HG03558 (cell line): ENCODE results near the gene MBNL2.
A peak's percentile ranks its signal among the peaks of the same experiment; 100 is the strongest.

Source experiments
- ATAC-seq: cut with Tn5 transposase; IDR thresholded peaks from one replicate; pipeline ENCODE4 v1.9.1; 2021; ENCODE audit warnings: moderate number of reproducible peaks; ENCODE audit not compliant: unreplicated experiment; ENCODE audit errors: extremely low read depth

The MBNL2 gene

DNA sequence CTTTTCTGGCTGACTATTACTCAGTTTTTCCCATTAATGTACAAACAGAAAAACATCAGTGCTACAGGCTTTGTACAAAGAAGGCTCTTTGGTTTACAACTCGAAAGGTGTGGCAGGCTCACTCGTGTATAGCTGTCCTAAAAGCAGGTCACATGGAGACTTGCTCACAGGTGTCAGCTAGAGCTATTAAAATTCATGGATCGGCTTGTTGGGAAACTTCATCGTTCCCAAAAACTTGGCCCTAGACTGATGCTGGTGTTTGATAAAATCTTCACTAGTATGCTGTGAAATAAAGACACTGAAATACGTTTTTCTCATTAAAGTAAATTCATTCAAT, 64.9 kb downstream of the MBNL2 start:
- ATAC-seq = no peak

GRCh38 chr13:97288486-97288900, 66.4 kb downstream of the MBNL2 start:
- no peak for ATAC-seq

GRCh38 chr13:97289514-97290298, 67.6 kb downstream of the MBNL2 start:
- no peak for ATAC-seq

DNA sequence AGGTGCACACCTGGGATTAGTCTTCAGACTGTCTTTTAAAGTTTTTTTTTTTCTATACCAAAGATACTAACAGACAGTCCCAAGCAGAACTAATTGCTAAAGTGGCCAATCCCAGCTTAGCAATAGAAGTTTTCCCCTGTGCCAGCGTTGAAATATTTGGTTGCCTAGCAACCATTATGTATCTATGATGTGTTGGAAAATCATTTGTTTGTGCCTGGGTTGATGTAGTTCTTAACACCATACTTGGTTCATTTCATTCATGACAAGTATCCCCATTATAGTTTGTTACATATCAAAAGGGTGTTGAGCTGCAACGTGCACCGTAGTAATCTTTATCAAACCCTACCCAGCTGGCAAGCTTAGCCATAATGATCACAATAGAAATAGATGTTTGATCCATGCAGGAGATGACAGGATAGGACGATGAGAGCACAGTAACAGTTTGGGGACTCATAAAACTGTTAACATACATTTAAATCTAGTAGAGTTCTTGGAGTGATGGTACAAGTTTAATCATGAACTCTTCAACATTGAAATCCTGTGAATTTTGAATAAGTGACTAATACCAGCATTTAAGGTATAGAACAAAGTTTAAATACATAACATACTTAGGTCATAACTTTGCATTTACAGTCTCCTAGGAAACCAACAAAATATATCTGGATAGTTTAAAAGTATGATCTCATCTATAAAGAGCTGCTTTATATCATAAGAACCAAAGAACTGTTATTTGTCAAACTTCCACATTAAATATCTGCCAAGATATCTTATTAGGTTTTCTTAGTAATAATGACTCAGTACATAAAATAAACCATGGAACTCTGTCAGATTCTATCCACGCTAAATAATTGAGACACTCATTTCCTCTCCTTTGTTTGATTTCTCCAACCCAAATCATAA, 73.4 kb downstream of the MBNL2 start:
- ATAC-seq = no peak

DNA sequence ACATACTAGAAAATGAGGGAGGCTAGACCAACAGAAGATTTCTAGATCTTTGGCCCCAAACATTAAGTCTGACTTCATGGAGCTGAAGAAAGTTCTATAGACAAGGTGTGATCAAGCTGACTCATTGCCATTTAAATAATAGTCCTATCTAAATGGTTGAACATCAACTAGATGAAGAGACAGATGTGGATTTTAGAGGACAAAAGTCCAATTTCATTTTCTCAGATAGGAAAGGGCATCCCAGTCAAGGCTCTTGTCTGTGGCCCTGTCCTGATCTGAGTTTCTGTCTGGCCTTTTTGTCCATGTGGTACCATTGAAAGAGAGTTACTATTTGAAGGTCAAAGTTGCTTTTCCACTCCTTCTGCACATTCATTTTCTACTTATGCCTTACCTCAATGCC, 74.6 kb downstream of the MBNL2 start:
- no peak for ATAC-seq

- peak; percentile 48 for ATAC-seq
Measured at GRCh38 chr13:97298816-97299215, 76.7 kb downstream of the MBNL2 start.

DNA sequence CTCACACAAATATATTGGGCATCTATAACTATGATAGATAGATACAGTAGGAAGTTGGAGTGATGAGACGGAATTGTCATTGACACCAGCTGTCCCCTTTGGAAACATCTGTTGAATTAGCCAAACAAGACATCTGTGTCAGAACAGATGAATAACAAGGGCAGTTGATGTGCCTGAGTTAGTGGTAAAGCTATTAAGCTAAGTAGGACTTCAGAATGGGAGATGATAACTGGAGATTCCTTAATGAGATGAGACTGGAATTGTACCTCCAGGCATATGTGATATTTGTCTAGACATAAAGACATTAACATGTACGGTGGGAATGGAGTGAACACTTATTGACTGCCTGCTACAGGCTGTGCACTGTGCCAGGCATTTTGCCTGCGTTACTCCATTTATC, 78.7 kb downstream of the MBNL2 start:
- no peak for ATAC-seq

GRCh38 chr13:97301382-97302095, 79.4 kb downstream of the MBNL2 start:
- ATAC-seq = no peak

DNA sequence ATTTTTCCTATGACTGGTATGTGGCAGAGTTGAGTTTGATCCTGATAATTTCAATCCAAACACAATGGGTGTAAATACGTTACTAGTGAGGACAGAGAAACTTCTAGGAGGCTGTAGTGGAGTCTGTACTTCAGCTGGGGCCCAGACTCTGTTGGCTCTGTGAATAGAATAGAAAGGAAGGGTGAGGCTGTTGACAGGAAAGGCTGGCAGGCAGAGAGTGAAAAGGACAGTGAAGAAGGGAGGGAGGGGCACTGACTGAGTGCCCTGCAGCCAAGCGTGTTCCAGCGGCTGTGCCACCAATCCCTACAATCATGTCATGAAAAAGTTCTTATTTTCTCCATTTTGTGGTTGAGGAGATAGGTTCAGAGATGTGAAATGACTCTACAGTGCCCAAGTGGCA, 80.5 kb downstream of the MBNL2 start:
- no peak for ATAC-seq

DNA sequence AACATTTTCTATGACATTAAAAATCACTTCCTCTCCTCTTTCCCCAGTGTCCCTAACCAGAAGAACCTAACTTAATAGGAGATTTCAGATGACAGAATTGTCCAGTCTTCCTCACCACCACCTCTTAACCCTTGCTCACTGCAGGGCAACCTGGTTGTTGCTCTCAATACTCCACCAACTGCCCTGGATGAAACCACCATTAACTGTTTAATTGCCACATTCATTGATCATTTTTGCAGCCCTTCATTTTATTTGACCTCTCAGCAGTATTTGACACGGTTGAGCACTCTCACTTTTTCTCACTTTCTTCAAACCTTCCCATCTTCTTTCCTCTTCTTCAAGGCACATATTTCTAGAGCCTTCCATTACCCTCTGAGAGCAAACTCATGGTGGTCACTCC, 84.0 kb downstream of the MBNL2 start:
- ATAC-seq = no peak

- no peak for ATAC-seq
Measured at GRCh38 chr13:97306645-97307044, 84.5 kb downstream of the MBNL2 start.

GRCh38 chr13:97307118-97307881, 85.2 kb downstream of the MBNL2 start:
- ATAC-seq = no peak

DNA sequence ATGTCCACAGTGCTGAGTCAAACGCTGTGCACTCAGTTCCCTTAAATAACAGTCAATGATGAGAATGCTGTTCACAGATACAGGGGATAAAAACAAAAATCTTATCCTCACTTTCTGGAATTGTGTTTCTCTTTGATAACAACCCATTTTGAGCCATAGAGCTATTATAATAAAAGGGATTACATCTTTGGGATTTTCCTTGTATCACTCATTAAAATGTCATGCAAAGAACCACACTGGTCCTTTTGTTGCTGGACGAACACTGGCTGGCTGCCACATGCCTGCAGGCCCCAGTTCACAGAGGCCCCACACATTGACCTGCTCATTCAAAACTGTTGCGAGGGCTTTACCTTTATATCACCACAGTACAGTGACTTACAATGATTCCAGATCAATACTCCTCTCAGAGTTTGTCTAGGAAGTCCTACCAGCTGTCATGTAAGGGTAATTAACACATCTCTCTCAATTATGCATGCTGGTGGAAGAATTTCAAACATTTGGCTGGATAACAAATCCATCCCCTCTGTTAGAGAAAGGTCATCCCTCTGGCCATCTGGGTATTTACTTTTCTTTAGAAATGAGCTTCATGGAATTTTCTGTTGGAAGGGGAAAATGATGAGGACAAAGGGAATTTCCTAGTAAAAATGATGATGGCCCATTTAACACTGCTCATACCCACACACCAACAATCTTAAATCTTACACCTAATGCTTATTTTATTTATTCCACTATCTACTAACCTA, 85.9 kb downstream of the MBNL2 start:
- no peak for ATAC-seq

DNA sequence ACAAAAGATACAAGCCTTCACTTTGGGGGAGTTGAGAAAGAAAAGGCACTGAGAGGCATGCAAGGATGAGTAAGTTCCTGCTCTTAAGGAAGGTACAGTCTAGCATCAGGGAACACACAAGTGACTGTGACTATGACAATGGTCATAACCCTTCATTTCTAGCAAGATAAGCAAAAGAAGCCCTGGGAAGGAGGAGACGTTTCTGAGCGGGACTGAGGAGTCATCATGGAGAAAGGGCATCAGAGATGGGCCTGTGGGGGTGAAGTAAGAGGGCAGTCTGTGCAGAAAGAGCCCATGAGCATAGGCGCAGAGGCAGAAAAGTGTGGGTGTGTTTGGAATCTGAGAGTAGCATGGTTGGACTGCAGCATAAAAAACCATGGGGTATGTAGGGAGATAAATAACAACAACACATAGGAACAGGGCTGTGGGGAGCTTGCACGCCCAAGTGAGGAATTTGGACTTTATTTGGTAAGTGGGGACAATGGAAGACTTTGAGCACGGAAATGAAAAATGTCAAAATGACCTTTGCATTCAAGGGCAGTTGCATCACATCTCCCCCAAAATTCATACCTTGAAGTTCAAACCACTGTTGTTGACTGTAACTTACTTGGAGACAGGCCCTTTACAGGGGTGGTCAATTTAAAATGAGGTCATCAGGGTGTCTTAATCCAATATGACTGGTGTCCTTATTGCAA, 86.7 kb downstream of the MBNL2 start:
- ATAC-seq = no peak

GRCh38 chr13:97310809-97311436, 88.8 kb downstream of the MBNL2 start:
- no peak for ATAC-seq

- ATAC-seq = no peak
Measured at GRCh38 chr13:97311956-97312355, 89.8 kb downstream of the MBNL2 start.

DNA sequence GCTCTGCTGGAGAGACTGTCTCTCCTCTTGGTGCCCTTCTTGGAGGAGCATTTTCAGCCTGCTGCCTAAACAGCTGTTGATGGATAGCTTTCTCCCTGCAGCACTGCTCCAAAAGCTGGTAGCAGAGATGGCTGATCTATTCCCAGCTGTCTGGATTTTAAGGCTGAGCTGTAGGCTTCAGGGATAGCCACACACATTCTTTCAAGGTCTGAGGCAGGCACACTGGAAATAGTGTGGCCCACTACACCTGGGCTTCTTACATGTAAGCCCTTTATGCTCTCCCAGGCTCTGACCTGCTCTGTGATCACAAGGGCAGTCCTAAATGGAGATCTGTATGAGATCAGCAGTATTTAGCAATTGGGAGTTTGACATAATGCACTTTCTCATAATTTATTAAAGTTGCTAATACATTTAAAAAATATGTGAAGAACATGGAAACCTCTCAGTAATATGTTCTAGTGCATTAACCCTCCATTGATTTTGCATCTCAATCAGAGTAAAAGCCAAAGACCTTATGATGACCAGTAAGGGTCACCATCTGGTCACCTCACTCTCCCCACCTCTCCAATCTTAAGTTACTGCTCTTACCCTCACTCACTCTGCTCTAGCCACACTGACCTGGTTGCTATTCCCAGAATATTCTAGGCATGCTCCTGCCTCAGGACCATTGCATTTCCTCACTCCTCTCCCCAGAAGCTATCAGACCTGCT, 91.6 kb downstream of the MBNL2 start:
- ATAC-seq = no peak

- ATAC-seq = no peak
Measured at GRCh38 chr13:97316390-97316789, 94.3 kb downstream of the MBNL2 start.
